Stimulated activated CD4-positive, alpha-beta T cell treated with anti-CD3 and anti-CD28 coated beads, Interleukin-2, amount 100 ng/mL, for 24 hours (primary cell): ENCODE results near the gene TMEM184A.

Experiments used
- DNase-seq, 2 donors: peaks; one replicate each; pipeline ENCODE4 v3.0.0-alpha.2; 2020

The TMEM184A gene

GRCh38 chr7:1550005-1550845 lies 5.8 kb downstream of the TMEM184A start:
- no peak for DNase-seq

GRCh38 chr7:1549357-1550004 lies 6.5 kb downstream of the TMEM184A start:
- DNase-seq: no peak

GRCh38 chr7:1548944-1549343 lies 7.1 kb downstream of the TMEM184A start:
- no peak for DNase-seq

- no peak for DNase-seq
These were observed 7.6 kb downstream of the TMEM184A start for GRCh38 chr7:1548438-1548831.

GRCh38 chr7:1547777-1548437 lies 8.1 kb downstream of the TMEM184A start:
- DNase-seq: no peak

- no peak for DNase-seq
These were observed 8.9 kb downstream of the TMEM184A start for GRCh38 chr7:1546909-1547776.

GRCh38 chr7:1546274-1546908 lies 9.6 kb downstream of the TMEM184A start:
- DNase-seq: no peak

- DNase-seq: no peak
These were observed 10.4 kb downstream of the TMEM184A start for GRCh38 chr7:1545417-1546246.

GRCh38 chr7:1544896-1545416 lies 11.0 kb downstream of the TMEM184A start:
- no peak for DNase-seq

GRCh38 chr7:1544178-1544895 lies 11.7 kb downstream of the TMEM184A start:
- DNase-seq: no peak

- no peak for DNase-seq
These were observed 12.2 kb downstream of the TMEM184A start for GRCh38 chr7:1543826-1544177.

- no peak for DNase-seq
These were observed 12.9 kb downstream of the TMEM184A start for GRCh38 chr7:1542841-1543747.

GRCh38 chr7:1542329-1542728 lies 13.7 kb downstream of the TMEM184A start:
- DNase-seq: no peak

- DNase-seq: no peak
These were observed 14.4 kb downstream of the TMEM184A start for GRCh38 chr7:1541431-1542162.

- DNase-seq: no peak
These were observed 15.2 kb downstream of the TMEM184A start for GRCh38 chr7:1540776-1541271.

- no peak for DNase-seq
These were observed 15.9 kb downstream of the TMEM184A start for GRCh38 chr7:1539882-1540775.

- no peak for DNase-seq
These were observed 16.7 kb downstream of the TMEM184A start for GRCh38 chr7:1539181-1539881.
